GM19043 (cell line): ENCODE measurements around the gene HIF1AN.

Experiments
- ATAC-seq: cut with Tn5 transposase; IDR thresholded peaks from one replicate; pipeline ENCODE4 v1.9.1; 2021; ENCODE audit warnings: low read depth; ENCODE audit not compliant: unreplicated experiment

The HIF1AN gene

GRCh38 chr10:100520811-100521210 is 14.9 kb upstream of the HIF1AN start:
- no peak for ATAC-seq

DNA sequence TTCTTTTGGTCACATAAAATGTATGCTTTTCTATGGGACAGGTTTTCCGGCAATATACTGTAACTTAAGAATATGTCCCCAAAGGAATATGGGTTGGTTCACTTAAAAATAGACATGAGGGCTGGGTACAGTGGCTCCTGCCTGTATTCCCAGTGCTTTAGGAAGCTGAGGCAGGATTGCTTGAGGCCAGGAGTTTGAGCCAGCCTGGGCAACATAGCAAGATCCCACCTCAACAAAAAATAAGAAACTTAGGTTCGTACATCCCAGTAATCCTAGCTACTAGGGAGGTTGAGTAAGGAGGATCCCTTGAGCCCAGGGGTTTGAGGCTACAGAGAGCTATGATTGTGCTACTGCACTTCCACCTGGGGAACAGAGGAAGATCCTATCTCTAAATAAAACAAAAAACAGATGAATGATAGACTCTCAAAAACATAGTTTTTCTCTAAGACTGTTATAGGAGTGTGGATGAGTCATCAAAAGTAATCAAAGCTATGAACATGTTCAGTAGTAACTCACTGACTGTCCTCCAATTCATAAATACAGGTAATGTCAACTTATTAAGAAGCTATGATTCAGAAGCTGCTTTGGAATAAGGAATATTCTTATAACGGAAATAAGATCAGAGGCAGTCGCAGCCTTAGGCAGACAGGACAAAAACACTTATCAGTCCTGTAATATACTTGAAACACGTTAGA is 13.5 kb upstream of the HIF1AN start:
- no peak for ATAC-seq

GRCh38 chr10:100522945-100523344 is 12.8 kb upstream of the HIF1AN start:
- no peak for ATAC-seq

- no peak for ATAC-seq
These were observed 11.5 kb upstream of the HIF1AN start for GRCh38 chr10:100524206-100524605.

DNA sequence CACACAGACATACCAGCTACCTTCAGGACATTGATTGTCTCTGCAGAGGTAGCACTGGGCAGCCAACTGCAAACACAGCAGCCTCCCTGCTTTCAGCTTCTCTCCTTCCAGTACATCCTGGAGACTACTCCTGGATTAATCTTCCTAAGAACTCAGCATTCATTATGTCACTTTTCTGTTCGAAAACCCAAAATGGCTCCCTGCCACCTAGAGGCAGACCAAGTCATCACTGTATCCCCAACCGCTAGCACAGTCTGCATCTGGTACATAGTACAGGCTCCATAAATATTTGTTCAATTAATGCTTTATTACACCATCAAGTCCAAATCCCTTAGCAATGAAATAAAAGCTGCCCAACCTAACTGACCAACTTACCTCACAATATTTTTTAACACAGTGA is 11.1 kb upstream of the HIF1AN start:
- ATAC-seq: no peak

GRCh38 chr10:100528123-100528886 is 7.4 kb upstream of the HIF1AN start:
- ATAC-seq: no peak

GRCh38 chr10:100528921-100529474 is 6.7 kb upstream of the HIF1AN start:
- no peak for ATAC-seq

- ATAC-seq: peak; percentile 59
These were observed 6.1 kb upstream of the HIF1AN start, which contains the start of gene NDUFB8 for GRCh38 chr10:100529475-100530298. Gene NDUFB8, minus strand, starts transcription at chr10:100529871. Its CDS starts 20 bp downstream, at chr10:100529851.

DNA sequence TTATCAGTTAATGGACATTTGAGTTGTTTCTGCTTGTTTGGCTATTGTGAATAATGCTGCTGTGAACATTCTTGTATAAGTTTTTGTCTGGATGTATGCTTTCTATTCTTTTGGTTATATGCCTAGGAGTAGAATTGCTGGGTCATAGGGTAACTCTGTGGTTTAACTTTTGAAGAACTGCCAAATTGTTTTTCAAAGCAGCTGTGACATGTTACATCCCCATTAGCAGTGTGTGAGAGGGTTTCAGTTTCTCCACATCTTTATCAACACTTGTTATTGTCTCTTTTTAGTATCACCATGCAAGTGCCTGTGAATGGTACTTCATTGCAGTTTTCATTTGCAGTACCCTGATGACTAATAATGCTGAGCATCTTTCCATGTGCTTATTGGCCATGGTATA is 4.0 kb upstream of the HIF1AN start:
- ATAC-seq: no peak

GRCh38 chr10:100534726-100535125 is 1.0 kb upstream of the HIF1AN start:
- no peak for ATAC-seq

- ATAC-seq: peak; percentile 6
These were observed 417 bp upstream of the HIF1AN start for GRCh38 chr10:100535338-100535714.

GRCh38 chr10:100537475-100537874 is 1.7 kb downstream of the HIF1AN start:
- no peak for ATAC-seq

DNA sequence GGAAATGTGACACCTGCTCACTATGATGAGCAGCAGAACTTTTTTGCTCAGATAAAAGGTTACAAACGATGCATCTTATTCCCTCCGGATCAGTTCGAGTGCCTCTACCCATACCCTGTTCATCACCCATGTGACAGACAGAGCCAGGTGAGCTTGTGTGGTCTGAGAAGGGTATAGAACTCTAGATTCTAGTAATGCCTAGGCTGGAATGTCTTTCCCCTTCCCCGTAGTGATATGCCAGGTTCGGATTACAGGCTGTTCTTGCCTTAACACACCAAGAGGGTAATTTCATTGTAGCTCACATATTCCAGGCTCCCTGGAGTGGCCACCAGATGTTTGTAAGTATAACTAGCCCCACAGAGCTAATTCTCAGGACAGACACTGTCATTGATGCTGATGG is 9.2 kb downstream of the HIF1AN start:
- ATAC-seq: no peak

GRCh38 chr10:100551196-100551595 is 15.5 kb downstream of the HIF1AN start:
- ATAC-seq: no peak

- ATAC-seq: no peak
These were observed 16.0 kb downstream of the HIF1AN start for GRCh38 chr10:100551738-100552137.

DNA sequence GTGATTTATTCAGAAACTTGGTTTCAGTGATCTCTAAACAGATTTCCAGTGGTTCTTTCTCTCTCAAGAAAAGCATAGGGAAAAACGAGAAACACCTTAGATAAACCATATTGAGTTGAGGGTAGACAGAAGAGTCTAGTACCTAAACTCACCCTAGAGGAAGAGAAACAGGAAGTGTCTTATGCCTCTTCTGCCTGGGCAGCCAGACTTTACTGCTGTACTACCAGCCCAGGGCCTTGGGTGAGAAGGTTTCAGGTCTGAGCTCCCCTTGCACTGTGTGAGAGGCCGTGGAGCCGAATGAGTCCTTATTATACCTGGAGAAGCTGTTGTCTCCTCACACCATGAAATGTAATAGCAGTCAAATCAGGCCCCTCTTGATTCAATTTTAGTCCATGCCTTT is 18.2 kb downstream of the HIF1AN start:
- ATAC-seq: no peak

- no peak for ATAC-seq
These were observed 19.2 kb downstream of the HIF1AN start for GRCh38 chr10:100554902-100555301.

GRCh38 chr10:100560248-100560647 is 24.5 kb downstream of the HIF1AN start:
- ATAC-seq: no peak

- no peak for ATAC-seq
These were observed 25.3 kb downstream of the HIF1AN start for GRCh38 chr10:100561005-100561404.

- peak; percentile 60 for ATAC-seq
These were observed 26.4 kb downstream of the HIF1AN start for GRCh38 chr10:100562008-100562672.
